IPS DF 19.7 (cell line): ENCODE data around the gene SLC16A8.
"Not testable (repeated sequence)": the region's sequence is repeated elsewhere in the genome, so short reads cannot be mapped to it uniquely, and the experiment has no call there.

ENCODE experiments used
- DNase-seq: peaks from one replicate; pipeline ENCODE4 v3.0.0-alpha.2; 2013; ENCODE audit warnings: low read depth, low spot score

Gene SLC16A8, protein sequence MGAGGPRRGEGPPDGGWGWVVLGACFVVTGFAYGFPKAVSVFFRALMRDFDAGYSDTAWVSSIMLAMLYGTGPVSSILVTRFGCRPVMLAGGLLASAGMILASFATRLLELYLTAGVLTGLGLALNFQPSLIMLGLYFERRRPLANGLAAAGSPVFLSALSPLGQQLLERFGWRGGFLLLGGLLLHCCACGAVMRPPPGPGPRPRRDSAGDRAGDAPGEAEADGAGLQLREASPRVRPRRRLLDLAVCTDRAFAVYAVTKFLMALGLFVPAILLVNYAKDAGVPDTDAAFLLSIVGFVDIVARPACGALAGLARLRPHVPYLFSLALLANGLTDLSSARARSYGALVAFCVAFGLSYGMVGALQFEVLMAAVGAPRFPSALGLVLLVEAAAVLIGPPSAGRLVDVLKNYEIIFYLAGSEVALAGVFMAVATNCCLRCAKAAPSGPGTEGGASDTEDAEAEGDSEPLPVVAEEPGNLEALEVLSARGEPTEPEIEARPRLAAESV

DNA sequence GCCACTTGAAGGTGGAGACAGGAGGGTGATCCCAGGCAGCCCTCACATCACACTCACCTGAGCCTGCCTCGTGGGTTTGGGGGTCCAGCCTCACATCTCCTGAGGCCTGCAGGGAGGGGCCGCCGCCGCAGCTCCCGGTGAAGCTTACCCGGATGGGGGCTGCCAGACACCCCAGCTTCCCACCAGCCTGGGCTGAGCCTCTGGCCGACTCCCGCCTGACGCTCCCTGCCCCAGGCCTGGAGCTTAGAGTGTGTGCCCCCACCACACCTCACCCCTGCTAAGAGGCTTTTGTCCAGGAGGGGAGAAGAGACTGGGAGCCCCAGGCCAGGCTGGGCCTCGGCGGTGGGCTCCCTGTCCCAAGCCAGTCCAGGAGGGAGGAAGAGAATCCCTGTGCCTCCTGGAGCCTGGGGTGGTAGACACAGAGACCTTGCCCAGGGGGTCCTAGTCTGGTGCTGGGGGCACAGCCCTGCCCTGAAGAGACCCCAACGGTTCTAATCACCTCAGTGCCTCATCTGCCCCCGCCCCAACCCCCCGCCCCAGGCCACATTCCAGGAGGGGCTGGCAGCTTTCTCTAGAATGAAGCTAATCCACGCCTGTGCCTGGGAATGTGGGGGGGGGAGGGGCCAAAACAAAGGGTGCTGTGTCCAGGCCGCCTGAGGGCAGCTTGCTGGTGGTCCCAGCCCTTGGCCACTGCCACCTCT, at the start of gene SLC16A8:
Gene SLC16A8 (minus strand): TSS at position 254 of the 701 bp plus-strand sequence. CDS start 1,311 bp downstream, outside the sequence.
- DNase-seq: no peak

DNA sequence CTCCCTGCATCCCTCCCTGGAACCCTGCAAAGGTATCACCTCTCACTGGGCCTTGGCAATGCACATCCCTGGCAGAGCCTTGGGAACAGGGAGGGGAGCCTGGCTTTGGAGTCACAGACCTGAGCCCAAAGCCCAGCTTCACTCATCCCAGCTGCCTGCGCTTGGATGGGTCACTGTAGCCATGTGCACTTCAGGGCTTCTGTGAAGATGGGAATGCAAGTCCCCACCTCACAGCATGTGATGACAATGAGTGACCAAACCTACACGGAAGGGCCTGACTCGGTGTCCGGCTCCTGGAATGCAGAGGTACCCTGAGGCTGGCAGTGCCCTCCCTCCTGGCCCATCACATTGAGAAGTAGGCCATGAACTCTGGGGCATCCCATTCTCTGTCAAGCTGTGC, 49.3 kb upstream of the SLC16A8 start:
- no peak for DNase-seq

DNA sequence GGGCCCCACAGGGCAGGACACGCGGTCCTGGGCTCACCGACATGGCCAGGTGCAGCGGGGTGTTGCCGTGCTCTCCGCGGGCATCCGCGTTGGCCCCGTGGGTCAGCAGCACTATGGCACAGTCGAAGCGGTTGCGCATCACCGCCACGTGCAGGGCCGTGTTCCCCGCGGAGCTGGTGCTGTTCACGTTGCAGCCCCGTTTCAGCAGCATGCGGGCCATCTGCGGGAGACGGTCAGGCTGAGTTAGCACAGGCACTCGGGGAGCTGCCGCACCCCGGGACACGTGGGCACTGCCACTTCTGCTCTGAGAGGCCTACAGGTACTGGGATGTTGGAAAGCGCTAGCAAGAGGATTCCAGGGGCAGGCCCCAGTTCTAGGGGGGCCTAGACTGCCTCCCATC, 48.8 kb upstream of the SLC16A8 start:
- DNase-seq: no peak

DNA sequence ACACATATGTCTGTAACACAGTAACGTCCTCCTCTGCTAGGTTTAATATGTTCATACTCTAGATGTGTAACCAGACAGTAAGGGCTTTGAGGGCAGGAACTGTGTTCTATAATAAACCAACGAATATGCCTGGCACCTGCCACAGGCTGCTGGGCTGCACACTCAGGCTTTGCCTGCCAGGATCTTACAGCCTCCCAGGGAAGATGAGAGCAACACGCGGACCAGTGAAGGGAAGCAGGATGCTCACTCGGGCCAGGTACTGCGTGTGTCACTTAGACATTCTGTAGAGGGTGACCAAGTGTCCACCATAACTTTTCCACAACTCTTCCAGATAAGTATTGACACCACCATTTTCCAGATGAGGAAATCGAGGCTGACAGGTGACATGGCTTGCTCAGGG, 48.2 kb upstream of the SLC16A8 start:
- no peak for DNase-seq

DNA sequence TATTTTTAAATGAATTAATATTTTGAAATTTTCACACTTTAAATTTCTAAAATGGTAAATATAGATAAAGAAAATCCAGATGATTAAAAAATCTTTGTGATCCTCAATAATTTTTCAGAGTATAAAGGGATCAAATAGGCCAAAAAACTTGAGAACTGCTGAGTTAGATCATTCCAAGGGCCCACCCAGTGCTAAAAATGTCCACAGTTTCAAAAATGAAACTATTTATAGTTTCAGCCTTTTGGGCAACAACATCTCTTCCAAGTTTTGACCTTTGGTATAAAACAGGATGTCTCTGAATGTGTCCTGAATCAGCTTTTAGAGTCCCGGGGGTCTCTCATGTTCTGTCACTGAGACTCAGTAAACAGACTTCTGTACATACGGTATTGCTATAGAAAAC, 47.4 kb upstream of the SLC16A8 start:
- no peak for DNase-seq

DNA sequence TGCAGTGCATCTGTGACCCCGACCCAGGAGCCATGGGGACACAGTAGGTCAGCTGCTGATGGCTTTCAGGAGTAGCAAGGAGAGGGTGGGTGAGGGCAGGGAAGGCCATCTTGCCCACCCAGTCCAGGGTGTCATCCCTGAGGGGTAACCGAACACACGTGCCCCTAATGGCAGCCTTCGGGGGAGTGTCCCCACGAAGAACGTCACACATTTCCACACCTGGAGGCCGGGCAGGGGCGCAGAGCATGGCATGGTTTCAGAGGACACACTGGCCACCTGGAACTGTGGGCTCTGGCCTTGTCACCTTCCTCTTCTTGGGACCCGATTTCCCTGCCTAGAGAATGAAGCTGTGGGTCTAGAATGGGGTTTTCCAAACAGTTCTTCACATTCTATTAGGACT, 45.9 kb upstream of the SLC16A8 start:
- no peak for DNase-seq

DNA sequence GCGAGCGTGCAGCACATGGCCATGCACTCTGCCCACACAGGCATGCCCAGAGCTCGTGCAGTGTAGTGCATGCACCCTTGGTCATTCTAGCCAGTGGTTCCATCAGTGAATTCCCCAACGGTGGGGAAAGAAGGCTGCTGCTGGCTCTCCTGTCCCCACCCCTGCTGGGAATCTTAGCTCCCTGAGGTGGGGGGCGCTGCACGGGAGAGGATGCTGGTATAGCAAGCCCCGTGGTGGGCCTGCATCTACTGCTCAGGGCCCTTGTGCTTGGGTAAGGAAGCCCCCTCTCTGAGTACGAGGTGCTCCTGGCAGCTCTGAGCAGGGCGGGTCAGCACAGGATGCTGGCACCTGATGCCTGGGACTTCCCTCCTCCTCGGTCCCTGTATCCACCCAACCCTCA, 45.0 kb upstream of the SLC16A8 start:
- DNase-seq: no peak

DNA sequence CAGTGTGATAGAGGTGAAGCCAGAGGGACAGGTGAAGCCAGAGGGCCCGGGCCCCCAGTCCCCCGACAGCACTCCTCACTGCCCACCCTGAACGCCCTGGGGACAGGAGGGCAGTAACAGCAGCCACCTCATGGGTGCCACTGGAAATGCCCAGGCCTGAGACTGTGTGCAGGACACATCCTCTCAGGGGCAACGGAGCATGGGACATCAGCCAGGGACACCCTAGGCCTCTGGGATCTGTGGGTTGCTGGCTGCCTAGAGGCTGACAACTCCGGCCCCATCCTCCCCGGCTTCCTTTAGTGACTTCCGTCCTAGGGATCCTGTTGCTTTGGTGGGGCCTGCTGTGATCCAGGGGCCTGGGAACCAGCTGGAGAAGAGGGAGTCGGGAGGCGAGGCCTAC, 43.9 kb upstream of the SLC16A8 start:
- no peak for DNase-seq

DNA sequence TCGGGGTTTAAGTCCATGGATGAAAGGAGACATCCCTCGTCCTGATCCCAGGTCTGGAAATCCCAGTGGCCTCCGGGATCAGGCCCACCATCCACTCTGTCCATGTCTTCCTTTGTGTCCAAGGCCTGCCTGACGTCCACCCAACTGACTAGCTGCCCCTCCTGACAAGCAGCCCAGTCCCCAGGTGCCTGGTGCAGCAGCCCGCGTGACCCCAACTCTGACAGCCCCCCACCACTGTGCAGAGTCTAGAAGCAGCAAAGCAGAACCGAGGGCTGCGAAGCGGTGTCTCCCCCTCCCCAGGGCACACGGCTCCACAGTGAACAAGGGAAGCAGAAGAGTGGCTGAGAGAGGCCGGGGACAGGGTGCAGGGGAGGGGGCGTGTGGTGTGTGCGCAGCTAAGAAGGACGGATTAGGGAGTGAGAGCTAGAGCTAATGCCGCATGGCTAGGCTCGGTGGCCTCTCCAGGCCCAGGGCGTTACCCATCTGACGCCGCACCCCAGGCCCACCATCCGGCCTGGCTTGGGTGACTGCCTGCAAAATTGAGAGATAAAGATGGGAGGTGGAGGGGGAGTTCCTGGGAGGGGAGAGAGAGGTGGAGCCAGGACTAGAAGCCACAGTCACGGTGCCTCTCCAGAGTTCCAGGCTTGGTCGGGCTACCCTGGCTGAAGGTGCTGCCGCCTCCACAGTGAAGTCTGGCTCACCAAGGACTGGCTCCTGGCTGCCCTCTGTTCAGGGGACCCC, 43.1 kb upstream of the SLC16A8 start:
- DNase-seq: no peak

DNA sequence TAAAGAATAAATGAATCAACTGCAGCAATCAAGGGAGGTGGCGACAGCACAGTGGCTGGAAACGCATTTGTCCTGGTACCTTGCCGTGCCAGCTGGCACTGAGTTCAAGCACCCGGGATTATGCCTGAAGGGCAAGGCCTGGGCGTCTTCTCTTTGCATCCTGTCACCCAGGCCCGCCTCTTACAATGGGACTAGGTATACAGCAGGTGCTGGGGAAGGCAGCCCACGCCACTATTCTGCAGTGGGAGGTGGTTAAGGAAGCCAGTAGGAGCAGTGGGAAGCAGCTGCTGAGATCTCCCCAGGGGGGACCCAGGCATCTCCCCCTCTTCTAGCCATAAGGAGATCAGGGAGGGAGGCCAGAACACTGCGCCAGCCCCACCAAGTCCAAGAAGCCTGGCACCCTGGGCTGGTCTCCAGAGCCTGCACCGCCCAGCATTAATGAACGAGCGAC, 41.8 kb upstream of the SLC16A8 start:
- DNase-seq: no peak

DNA sequence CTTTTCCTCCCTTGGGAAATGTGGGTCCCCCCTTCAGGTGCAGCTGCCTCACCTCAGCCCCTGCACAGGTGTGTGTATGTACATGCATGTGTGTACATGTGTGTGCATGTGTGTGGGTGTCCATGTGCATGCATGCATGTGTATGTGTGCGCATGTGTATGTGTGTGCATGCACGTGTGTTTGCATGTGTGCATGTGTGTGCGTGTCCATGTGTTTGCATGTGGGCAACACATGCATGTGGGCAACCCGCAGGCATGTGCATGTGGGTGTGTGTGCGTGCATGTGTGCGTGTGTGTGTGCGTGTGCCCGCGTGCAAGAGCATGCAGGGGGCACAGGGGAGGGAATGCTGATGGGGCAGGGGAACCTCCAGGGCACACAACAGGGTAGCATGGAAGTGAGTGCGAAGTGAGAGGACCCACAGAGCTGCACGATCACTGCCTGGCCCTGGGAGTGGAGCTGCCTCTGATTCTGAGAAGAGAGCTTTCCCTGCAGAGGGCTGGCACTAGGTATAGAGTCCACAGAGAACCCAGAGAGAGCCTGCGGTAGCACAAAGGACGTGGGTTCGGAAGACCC, 41.1 kb upstream of the SLC16A8 start:
- no peak for DNase-seq

DNA sequence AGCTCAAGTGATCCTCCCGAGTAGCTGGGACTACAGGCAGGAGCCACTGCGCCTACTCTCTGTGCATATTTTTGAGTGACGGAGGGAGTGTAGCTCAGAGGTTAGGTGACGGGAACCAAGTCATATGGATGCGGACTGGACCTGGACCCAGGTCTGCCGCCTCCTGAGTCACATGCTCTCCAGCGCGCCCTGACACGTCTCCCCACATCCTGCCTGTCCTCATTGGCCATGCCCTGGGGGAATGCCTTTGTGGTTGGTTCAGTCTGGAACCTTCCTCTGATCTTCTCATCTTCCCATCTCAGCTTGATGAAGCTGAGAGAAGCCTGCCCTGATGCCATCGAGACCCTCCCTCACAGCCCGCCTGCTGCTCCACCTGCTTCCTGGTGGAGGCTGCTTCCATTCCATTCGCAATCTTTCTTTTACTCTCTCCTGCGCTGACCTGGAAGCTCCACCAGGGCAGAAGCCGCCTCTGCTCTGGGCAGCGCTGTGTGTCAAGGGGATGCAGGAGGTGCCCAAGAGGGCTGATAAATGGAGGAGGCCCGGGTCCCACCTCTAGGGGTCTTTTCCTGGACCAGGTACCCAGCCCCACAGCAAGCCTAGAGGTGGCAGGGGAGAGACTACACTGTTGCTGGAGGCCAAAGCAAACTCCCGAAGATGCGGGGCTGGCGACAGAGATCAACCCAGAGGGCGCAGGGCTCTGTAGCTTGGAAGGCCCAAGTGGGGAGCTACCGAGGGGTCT, 40.4 kb upstream of the SLC16A8 start:
- DNase-seq: no peak

DNA sequence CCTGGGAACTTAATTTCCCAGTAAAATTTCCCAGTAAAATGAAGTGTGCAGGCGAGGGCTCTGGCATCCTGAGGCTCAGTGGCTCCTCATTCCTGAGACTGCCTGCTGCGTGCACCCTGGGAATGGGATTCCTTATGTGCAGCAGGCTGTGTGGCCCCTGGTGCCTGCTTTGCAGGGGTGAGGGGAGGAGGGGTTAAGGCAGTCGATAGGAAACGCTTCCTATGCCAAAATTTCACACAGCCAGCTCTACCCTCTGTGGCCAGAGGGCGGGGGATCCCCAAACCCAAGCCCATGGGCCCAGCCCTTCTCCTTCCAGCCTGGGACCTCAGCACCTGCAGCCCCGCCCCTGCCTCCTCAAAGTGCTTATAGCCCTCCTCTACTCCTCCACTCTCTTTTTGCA, 38.6 kb upstream of the SLC16A8 start:
- DNase-seq: no peak

DNA sequence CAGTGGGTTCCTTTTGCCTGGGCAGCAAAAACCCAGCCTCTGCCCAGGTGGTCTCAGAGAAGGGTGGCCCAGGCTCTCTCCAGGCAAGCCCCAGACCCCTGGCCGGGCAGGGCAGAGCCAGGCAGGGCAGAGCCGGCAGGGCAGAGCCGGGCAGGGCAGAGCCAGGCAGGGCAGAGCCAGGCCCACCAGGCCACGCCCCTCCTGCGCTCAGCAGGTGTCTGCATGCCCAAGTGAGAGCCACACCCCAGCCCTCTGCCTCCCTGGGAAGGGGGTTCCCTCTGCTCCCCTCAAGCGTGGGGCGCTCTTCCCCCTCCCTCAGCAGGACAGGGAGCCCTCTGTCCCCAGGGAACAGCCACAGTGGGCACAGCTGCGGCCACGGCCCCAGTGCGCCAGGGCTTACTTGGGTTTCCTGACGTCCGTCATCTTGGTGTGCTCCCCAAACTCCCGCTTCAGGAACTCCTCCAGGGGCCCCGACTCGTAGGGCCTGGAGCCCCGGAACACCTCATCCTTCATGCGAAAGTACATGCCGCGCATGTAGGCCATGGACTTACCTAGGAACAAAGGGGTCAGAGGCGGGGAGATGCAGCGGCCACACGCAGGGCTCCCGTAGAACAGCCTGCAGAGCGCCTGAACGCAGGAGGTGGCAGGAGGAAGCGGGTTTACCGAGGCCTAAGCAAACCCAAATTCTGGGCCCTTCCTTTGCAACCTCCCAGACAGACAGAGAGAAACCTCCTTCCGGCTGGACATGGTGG, 36.6 kb upstream of the SLC16A8 start:
- DNase-seq: no peak

DNA sequence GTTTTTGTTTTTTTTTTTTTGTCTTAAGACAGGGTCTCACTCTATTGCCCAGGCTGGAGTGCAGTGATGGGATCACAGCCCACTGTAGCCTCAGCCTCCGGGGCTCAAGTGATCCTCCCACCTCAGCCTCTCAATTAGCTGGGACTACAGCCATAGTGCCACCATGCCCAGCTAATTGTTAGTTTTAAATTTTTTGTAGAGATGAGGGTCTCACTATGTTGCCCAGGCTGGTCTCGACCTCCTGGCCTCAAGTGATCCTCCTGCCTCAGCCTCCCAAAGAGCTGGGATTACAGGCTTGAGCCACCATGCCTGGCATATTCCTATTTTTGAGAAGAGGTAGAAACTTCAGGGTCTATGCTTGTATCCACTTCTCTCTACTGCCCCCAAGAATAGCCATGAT, 34.8 kb upstream of the SLC16A8 start:
- not testable (repeated sequence) for DNase-seq

DNA sequence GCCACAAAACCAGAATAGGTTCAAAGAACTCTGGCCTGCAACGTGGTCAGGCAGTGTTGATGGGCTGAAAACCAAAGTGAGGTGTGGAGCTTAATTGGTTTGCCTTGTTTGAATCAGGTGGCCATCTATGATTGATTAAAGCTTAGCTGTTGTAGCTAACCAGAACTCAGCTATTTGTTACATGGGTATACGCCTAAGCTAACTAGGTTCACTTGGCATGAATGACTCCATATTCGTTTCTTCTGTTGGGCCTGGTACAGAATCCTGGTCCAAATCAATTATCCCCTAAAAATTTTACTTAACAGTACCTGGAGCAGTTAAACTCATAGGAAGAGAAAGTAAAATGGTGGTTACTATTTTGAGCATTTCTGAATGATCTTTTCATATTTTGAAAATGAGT, 34.2 kb upstream of the SLC16A8 start:
- DNase-seq: no peak

DNA sequence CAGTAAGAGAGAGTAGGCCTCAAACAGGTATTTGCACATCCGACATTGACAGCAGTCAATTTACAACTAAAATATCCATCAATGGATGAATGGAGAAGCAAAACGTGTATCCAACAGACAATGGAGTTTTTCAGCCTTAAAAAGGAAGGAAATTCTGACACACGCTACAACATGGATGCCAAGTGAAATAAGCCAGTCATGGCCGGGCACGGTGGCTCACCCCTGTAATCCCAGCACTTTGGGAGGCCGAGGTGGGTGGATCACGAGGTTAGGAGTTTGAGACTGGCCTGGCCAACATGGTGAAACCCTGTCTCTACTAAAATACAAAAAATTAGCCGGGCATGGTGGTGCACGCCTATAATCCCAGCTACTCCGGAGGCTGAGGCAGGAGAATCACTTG, 33.6 kb upstream of the SLC16A8 start:
- not testable (repeated sequence) for DNase-seq

DNA sequence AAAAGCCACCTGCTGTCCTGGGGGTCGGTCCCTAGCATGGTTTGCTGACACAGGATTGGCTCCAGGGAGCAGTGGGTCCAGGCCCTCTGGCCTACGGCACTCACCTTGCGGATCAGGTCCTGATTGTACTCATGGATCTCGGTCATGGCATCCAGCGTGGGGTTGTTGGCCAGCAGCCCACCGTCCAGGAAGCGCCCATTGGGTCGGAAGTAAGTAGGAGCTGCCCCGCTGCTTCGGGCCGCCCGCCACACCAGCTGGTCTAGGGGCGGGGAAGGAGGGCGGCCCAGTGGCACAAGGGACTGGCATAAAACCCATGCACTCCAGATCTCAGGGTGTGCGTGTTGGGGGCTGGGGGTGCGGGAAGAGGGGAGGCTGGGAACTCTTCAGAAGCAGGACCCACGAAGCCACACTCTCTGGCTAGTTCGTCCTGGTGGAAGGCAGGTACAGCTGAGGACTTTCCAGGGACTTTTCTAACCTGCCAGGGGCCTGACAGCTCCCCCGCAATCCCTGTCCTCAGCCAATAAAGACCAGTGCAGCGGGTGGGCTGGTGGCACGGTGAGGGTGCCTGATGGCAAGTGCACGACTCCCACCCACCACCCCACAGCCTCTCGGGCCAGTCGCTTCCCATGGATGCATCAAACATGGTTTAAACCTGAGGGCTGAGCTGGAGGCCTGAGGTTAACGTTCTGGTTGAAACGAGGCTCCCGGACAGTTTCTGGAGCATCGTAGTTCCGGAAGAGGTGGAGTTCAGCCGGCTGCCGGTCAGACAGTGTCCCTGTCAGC, 31.6 kb upstream of the SLC16A8 start:
- no peak for DNase-seq
